NCI-H82 treated with DMSO at 0.1 percent for 48 hours (cell line): ENCODE data around the gene KCNK6.

ENCODE experiments used
- DNase-seq: peaks from one replicate; lab custom pipeline; 2025; ENCODE audit not compliant: unreplicated experiment; lab: John Stamatoyannopoulos, UW

Gene KCNK6

DNA sequence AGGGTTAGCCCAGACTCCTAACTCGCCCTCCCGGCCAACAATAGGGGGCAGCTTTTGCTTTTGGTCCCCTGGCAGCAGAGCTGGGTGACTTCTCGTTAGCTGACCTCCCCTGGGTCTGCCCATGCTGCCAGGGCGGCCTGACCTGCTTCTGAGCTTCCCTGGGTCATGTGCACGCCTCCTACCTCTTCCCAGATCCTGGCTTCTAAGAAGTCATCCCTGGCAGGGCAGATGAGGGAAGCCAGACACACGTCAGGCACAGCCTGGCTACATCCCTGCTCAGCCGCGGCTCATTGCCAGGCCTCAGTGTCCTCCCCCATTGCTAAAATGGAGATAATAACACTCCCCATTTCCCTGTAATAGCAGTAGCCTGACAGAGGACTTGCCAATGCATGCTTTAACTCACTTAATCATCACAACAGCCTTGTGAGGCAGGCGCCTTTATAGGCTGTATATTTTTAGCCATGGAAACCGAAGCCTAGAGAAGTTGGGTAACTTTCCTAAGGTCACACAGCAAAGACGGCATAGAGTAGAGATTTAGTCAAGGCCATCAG is 2.1 kb downstream of the KCNK6 start:
- DNase-seq, result no peak

DNA sequence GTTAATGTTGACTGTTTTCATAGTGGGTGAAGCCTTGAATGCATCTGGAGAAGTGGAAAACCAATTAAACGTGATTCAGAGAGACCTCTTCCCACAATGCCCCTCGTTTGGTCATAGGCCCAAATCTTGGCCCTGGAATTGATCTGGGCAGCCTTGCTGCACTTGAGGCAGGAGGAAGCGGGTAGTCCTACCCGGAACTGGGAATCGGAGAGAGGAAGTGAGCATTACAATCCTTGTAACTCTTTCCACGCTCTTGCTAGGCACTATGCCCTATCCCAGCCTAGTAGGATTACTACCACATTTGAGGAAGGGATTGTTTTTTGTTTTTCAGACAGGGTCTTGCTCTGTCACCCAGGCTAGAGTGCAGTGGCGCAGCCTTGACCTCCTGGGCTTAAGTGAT is 3.6 kb downstream of the KCNK6 start:
- no peak for DNase-seq

GRCh38 chr19:38324431-38324830 is 4.8 kb downstream of the KCNK6 start:
- DNase-seq, result no peak

GRCh38 chr19:38326591-38326990 is 6.9 kb downstream of the KCNK6 start:
- no peak for DNase-seq

DNA sequence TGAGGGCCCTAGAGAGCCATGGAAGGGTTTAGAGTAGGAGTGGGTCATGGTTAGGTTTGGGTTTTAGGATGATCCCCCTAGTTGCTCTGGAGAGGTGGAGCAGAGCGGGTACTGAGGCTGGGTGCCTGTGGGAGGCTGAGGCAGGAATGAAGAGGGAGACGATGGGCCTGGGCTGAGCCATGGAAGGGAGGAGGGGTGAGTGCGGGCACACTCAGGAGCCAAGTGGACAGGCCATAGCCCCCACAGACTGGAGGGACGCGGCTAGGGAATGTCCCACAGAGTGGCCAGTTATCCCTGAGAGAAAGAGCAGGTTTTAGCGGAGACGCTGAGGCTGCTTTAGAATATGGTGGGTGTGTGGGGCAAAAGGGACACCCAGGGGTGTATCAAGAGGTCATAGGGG is 10.0 kb downstream of the KCNK6 start:
- no peak for DNase-seq

DNA sequence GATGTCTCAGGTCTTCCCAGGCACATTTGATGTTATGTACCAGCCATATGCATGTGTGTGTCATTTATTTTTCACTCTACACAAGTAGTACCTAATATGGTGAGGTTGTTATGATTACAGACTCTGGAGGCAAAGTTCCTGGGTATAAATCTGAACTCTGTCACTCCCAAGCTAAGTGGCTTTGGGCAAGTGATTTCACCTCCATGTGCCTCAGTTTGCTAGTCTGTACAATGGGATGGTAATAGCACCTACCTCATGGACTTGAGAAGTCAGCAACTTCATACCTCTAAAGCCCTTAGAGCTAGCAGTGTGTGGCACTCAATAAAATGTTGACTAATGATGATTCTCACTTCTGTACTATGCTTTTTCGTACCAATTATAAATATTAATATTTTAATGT is 12.1 kb downstream of the KCNK6 start:
- no peak for DNase-seq

- no peak for DNase-seq
Measured at GRCh38 chr19:38333245-38333644, 13.6 kb downstream of the KCNK6 start.

DNA sequence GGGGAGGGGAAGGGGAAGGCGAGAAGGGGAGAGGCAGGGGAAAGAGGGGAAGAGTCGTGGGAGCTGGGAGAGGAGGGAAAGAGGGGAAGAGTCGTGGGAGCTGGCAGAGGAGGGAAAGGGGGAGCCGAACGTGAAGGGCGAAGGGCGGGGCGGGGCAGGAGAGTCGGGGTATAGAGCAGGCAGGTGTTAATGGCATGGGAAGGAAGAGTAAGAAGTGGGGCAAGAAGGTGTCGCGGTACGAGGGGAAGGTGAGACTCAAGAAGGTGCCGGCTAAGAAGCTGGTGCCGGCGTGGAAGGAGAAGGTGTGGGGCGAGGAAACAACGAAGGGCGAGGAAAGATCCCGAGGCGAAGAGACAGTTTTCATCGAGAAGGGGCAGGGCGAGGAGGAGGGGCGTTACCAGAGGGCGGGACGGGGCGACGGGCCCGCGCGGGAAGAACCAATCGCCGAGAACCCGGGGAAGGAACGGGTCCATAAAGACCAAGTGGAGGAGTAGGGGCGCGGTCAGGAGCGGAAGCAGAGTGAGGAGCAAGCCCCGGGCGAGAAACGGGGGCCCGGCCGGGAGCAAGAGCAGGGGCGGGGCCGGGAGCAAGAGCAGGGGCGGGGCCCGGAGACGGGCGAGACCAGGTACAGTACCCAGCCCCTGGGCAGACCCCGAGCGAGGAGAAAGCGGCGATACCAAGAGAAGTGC is 16.4 kb downstream of the KCNK6 start:
- peak; percentile 87 for DNase-seq

GRCh38 chr19:38336638-38337359 is 17.2 kb downstream of the KCNK6 start:
- DNase-seq, result peak; percentile 96

DNA sequence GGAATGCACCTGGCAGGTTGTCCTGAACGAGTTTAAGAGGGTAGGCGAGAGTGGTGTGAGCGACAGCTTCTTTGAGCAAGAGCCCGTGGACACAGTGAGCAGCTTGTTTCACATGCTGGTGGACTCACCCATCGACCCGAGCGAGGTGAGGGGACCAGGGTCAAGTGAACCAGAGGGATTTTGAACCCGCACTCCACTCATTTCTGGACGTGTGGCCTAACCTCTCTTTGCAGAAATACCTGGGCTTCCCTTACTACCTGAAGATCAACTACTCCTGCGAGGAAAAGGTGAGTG is 17.7 kb downstream of the KCNK6 start:
- no peak for DNase-seq

GRCh38 chr19:38339011-38339410 is 19.4 kb downstream of the KCNK6 start:
- peak; percentile 76 for DNase-seq

GRCh38 chr19:38340927-38341326 is 21.3 kb downstream of the KCNK6 start:
- no peak for DNase-seq

GRCh38 chr19:38346837-38347236 is 27.2 kb downstream of the KCNK6 start:
- no peak for DNase-seq

DNA sequence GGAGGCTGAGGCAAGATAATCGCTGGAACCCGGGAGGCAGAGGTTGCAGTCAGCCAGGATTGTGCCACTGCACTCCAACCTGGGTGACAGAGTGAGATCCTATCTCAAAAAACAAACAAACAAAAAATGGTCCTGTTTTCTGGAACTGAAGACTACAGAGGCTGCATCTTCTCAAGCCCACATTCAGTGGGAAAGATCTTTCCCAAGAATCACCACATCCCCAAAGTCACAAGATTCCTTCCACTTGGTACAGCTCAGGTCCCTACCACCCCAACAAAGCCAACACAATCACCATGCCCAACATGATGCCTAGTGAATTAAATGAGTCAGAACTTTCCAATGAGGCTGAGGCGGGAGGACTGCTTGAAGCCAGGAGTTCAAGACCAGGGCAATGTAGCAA is 31.2 kb downstream of the KCNK6 start:
- DNase-seq, result no peak

- DNase-seq, result no peak
Measured at GRCh38 chr19:38351865-38352395, 32.3 kb downstream of the KCNK6 start.

DNA sequence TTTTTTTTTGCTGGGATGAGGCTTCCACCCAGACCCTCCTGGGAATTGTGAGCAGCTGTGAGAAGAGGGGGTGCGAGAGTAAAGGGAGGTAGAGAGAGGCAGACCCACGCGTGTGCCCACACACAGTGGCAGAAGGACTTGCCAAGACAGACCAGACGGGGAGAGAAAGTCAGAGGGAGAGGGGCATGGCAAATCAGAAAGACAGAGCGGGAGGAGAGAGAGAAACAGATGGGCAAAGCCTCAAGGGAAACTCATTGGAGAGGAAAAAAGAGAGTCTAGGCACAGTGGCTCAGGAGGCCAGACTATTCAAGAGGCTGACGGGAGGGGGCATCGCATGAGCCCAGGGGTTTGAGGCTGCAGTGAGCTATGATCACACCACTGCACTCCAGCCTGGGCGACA is 33.0 kb downstream of the KCNK6 start:
- no peak for DNase-seq

GRCh38 chr19:38355728-38356725 is 36.4 kb downstream of the KCNK6 start:
- DNase-seq, result no peak

DNA sequence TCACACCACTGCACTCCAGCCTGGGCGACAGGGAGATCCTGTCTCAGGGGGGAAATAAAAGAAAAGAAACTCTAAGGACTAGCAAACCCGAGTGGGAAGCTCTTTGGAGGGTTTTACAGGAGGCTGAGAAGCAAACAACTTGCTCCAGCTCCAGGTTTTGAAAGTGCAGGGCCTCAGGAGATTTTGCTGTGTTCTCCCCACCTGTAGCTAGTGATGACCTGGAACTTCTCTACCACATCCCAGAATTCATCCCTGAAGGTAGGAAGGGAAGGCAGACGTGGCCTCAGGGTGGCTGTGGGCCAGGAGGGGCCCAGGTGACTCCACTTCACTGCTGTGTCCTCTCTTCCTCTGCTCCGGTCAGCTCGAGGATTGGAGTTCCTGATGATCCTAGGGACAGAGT is 38.4 kb downstream of the KCNK6 start:
- no peak for DNase-seq

- DNase-seq, result no peak
Measured at GRCh38 chr19:38359242-38360021, 39.8 kb downstream of the KCNK6 start.

GRCh38 chr19:38360351-38360750 is 40.7 kb downstream of the KCNK6 start:
- no peak for DNase-seq
